ENCODE measurements around the gene LCE1A.

Gene LCE1A

GRCh38 chr1:152827173-152827572 lies at the start of gene LCE1A:
TSS of gene LCE1A (plus strand) at chr1:152827473. CDS start at chr1:152827473, 0 bp downstream.
- DNase-seq (ENCODE audit: low read depth) = no peak

- DNase-seq (ENCODE audit: low read depth) = peak; percentile 13
These were observed 49.6 kb upstream of the LCE1A start for GRCh38 chr1:152777510-152778137.

GRCh38 chr1:152783095-152783494 lies 44.2 kb upstream of the LCE1A start:
- DNase-seq (ENCODE audit: low read depth) = no peak

GRCh38 chr1:152786077-152786476 lies 41.2 kb upstream of the LCE1A start, which contains the start of gene LCE1E:
TSS of gene LCE1E (plus strand) at chr1:152786257. CDS start at chr1:152787300, 1,043 bp downstream.
- no peak for DNase-seq (ENCODE audit: low read depth)

GRCh38 chr1:152795686-152796085 lies 31.6 kb upstream of the LCE1A start:
- no peak for DNase-seq (ENCODE audit: low read depth)

- DNase-seq (ENCODE audit: low read depth) = no peak
These were observed 30.9 kb upstream of the LCE1A start, which contains the start of gene LCE1D for GRCh38 chr1:152796421-152796820. TSS of gene LCE1D (plus strand) at chr1:152796721. CDS start at chr1:152797795, 1,074 bp downstream.

- DNase-seq (ENCODE audit: low read depth) = no peak
These were observed 25.9 kb upstream of the LCE1A start for GRCh38 chr1:152801333-152801732.

GRCh38 chr1:152806576-152806975 lies 20.7 kb upstream of the LCE1A start, which contains the start of gene LCE1C:
TSS of gene LCE1C (minus strand) at chr1:152806651. CDS start at chr1:152805478, 1,173 bp downstream.
- no peak for DNase-seq (ENCODE audit: low read depth)

GRCh38 chr1:152811050-152811449 lies 16.2 kb upstream of the LCE1A start:
- DNase-seq (ENCODE audit: low read depth) = no peak

GRCh38 chr1:152811671-152812070 lies 15.6 kb upstream of the LCE1A start, which contains the start of gene LCE1B:
TSS of gene LCE1B (plus strand) at chr1:152811971. CDS start at chr1:152812447, 476 bp downstream.
- DNase-seq (ENCODE audit: low read depth) = no peak

GRCh38 chr1:152817309-152817708 lies 10.0 kb upstream of the LCE1A start:
- DNase-seq (ENCODE audit: low read depth) = no peak

- DNase-seq (ENCODE audit: low read depth) = no peak
These were observed 4.0 kb upstream of the LCE1A start for GRCh38 chr1:152823294-152823693.

- DNase-seq (ENCODE audit: low read depth) = no peak
These were observed 2.3 kb upstream of the LCE1A start for GRCh38 chr1:152824964-152825363.

- no peak for DNase-seq (ENCODE audit: low read depth)
These were observed 9.6 kb downstream of the LCE1A start for GRCh38 chr1:152836870-152837269.

- DNase-seq (ENCODE audit: low read depth) = no peak
These were observed 15.3 kb downstream of the LCE1A start, which contains the start of gene LCE6A for GRCh38 chr1:152842556-152842955. TSS of gene LCE6A (plus strand) at chr1:152842856. CDS start at chr1:152843521, 665 bp downstream.

- peak; percentile 46 for DNase-seq (ENCODE audit: low read depth)
These were observed 28.4 kb downstream of the LCE1A start for GRCh38 chr1:152855661-152856060.

GRCh38 chr1:152858062-152858461 lies 30.8 kb downstream of the LCE1A start:
- no peak for DNase-seq (ENCODE audit: low read depth)

- DNase-seq (ENCODE audit: low read depth) = no peak
These were observed 32.4 kb downstream of the LCE1A start, which contains the start of gene LCE7A for GRCh38 chr1:152859696-152860095. TSS of gene LCE7A (plus strand) at chr1:152859996. CDS start at chr1:152860698, 702 bp downstream.

GRCh38 chr1:152860129-152860528 lies 32.9 kb downstream of the LCE1A start:
- no peak for DNase-seq (ENCODE audit: low read depth)

- no peak for DNase-seq (ENCODE audit: low read depth)
These were observed 34.1 kb downstream of the LCE1A start for GRCh38 chr1:152861374-152861773.

GRCh38 chr1:152864443-152864842 lies 37.2 kb downstream of the LCE1A start:
- DNase-seq (ENCODE audit: low read depth) = no peak

GRCh38 chr1:152866321-152866720 lies 39.0 kb downstream of the LCE1A start:
- DNase-seq (ENCODE audit: low read depth) = no peak

GRCh38 chr1:152869808-152870419 lies 42.6 kb downstream of the LCE1A start:
- peak; percentile 72 for DNase-seq (ENCODE audit: low read depth)
